GM19193 (cell line): ENCODE measurements around the gene FSTL5.

ENCODE experiments used
- POLR2A ChIP-seq: IDR thresholded peaks from 4 replicates; pipeline ENCODE4 v1.6.1; 2011; ENCODE audit not compliant: insufficient read depth, insufficient read length; ENCODE audit errors: extremely low read depth

Gene FSTL5

DNA sequence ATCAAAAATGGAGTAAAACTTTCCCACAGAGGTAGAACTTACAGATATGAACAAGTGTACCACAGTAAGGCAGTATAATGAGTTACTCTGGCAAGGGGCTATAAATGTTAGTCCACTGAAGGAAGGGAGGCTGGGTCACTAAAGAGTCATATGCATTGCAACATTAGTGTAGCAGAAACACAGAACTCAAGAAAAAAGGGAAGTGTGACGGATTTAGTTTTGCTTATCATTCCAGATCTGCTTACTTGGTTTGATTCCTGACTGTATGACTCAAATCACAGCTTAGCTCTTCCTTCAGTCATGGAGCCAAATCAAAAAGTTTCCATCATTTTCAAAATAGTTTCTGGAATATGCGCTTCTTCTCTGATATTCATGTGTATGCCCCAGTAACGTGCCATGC, 148.7 kb downstream of the FSTL5 start:
- no peak for TF ChIP-seq POLR2A

GRCh38 chr4:162011089-162011488, 152.7 kb downstream of the FSTL5 start:
- no peak for TF ChIP-seq POLR2A

- no peak for TF ChIP-seq POLR2A
These were observed 153.4 kb downstream of the FSTL5 start for GRCh38 chr4:162010362-162010761.

GRCh38 chr4:161992317-161992716, 171.5 kb downstream of the FSTL5 start:
- no peak for TF ChIP-seq POLR2A

GRCh38 chr4:161991811-161992210, 172.0 kb downstream of the FSTL5 start:
- no peak for TF ChIP-seq POLR2A

- TF ChIP-seq POLR2A = no peak
These were observed 173.1 kb downstream of the FSTL5 start for GRCh38 chr4:161990721-161991120.

- TF ChIP-seq POLR2A = no peak
These were observed 174.9 kb downstream of the FSTL5 start for GRCh38 chr4:161988946-161989345.

- no peak for TF ChIP-seq POLR2A
These were observed 176.2 kb downstream of the FSTL5 start for GRCh38 chr4:161987611-161988010.

DNA sequence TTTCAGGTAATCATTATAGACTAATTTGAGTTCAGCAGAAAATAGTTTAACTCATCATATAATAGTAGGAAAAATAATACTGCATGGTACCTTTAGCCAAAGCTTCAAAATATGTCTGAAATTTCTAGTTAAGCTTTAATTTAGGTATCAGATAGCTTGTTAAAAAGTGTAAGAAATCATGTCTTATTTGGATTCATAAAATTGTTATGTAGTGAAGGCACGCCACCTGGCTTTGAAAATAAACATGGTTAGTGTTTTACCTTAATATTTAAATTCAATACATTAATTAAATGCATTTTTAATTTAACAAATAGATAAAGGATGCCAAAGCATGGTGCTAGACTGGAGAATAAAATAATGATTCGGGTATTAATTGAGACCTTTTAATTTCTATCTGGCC, 211.4 kb downstream of the FSTL5 start:
- no peak for TF ChIP-seq POLR2A

DNA sequence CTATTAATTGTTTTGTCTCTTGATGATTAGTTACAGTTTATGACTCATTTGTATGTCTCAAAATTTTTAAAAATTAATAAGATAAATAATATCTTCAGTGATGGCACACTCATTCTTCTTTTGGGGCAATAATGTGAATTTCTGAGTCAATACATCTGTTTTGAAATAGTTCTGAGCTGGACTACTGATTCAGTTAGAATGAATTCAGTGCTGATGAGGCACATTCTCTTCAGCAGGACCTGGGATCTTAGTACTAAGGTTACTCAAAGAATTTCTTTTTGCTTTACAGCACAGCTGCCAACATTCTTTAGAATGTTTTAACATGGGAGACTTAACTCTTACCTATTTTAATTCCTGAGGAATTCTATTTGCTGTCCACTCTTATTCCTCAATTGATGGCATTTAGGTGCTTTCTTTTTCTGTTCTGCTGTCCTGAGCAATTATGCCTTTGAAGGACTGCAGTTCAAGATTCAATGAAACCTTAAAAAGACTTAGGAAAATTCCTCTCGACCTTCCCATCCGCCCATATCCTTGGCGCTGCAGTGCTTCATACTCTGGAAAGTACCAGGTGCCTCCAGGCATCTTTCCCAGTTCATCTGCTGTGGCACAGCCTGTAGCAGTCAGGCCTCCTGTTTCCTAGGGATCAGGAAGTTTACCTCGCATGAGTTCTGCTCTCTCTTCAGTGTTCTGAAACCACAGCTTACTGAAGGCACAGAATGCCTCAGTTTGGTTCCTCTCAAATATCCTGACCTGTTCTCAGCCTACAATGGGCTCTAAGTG, 213.7 kb downstream of the FSTL5 start:
- no peak for TF ChIP-seq POLR2A

DNA sequence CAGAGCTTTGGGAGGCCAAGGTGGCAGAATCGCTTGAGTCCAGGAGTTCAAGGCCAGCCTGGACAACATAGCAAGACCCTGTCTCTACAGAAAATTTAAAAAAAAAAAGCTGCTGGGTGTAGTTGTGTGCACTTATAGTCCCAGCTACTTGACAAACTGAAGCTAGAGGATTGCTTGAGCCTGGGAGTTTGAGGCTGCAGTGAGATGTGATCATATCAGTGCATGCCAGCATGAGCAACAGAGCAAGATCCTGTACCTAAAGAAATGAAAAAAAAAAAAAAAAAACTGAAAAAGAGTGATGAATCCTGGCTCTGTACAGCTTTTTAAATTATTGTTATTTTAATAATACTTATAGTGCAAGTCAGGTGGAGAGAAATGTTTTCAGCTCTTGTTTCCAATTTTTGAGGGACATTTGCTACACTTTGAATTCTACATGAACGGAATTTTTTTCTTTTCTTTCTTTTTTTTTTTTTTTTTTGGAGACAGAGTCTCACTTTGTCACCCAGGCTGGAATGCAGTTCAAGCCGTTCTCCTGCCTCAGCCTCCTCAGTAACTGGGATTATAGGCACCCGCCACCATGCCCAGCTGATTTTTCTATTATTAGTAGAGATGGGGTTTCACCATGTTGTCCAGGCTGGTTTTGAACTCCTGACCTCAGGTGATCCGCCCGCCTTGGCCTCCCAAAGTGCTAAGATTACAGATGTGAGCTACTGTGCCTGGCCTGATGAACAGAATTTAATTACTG, 215.6 kb downstream of the FSTL5 start:
- no peak for TF ChIP-seq POLR2A

GRCh38 chr4:161937596-161937995, 226.2 kb downstream of the FSTL5 start:
- TF ChIP-seq POLR2A = no peak

- no peak for TF ChIP-seq POLR2A
These were observed 226.9 kb downstream of the FSTL5 start for GRCh38 chr4:161936625-161937550.

DNA sequence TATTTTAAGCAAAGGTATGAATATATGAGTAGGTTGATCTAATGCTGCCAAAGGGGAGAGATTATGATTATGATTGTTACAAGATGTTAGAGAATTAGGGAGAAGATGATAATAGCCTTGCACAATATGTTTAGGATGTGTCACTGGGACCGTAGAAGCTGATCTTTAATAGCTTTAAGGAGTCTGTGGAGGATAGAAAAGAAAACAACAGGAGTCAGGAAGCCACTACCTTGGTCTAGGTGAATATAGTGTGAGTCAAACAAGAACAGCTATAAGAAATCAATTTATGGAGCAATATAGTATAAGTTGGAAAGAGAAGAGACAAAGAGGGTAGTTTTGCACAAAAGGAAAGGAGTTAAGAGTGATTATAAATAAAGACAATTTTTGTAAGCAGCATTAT, 232.7 kb downstream of the FSTL5 start:
- TF ChIP-seq POLR2A = no peak

- TF ChIP-seq POLR2A = no peak
These were observed 233.8 kb downstream of the FSTL5 start for GRCh38 chr4:161929956-161930355.
